ENCODE results near the gene NRG3. TPM values are rescaled to one million over a fixed set of nuclear protein-coding genes. Genes with fewer than 3 reads are reported as not detected.

The NRG3 gene
- total and polyA plus RNA-seq, 12 donors, result 0.03 to 0.73 (median 0.13) TPM; not detected in 5

- Histone ChIP-seq H3K27me3 (peaks cover 11 to 65% (median 55%) of the 10 kb centered on the region in 7 donors), H3K4me3 (no peak overlapping the region), H3K9me3 (no peaks in the 10 kb centered on the region), H3K4me1 (peaks cover 4 to 23% (median 11%) of the 10 kb centered on the region in 9 donors), H3K27ac (no peak overlapping the region), H3K36me3 (no peaks in the 10 kb centered on the region)
- ATAC-seq (no peak), DNase-seq (no peak)
- intact Hi-C loops (cut with DNase I), result no loop called here
- no peak for TF ChIP-seq CTCF (IDR thresholded peaks at IDR 0.05)
- WGBS, 2 donors, result 51 to 55% methylated on average over 2 of the region's 2 CpGs
These were observed 2.6 kb downstream of the NRG3 start for GRCh38 chr10:81877596-81877995.

DNA sequence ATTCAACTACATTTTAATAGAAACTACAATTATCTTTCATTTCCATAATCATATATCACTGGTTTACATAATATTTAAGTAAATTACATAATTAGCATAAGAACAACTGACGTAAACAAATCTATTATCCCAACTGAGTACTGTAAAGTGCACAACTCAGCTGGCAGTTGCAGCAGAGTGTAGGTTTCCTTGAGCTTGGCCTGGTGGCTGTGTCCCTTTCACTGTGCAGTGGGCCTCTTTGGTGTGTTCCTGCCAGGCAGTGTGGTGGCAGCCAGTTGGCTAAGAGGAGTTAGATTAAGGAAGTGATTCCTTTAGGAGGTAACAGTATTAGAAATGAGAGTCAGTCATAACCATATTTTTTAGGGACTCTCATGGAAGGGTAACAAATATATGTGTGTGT lies 7.0 kb downstream of the NRG3 start:
- H3K36me3 ChIP-seq, result no peaks in the 10 kb centered on the region
- no peak overlapping the region for H3K27ac ChIP-seq
- 89 to 95% methylated on average over 1 of the region's 1 CpG for WGBS, 2 donors
- TF ChIP-seq CTCF (IDR thresholded peaks at IDR 0.05), result no peak
- no peaks in the 10 kb centered on the region for H3K9me3 ChIP-seq
- no peaks in the 10 kb centered on the region for H3K4me1 ChIP-seq
- no peak overlapping the region for H3K4me3 ChIP-seq
- DNase-seq (no peak), ATAC-seq (no peak)
- peaks cover 0 to 24% (median 23%) of the 10 kb centered on the region in 7 donors for H3K27me3 ChIP-seq
- intact Hi-C loops (cut with DNase I), result no loop called here

GRCh38 chr10:81884856-81885255 lies 9.9 kb downstream of the NRG3 start:
- no peaks in the 10 kb centered on the region for H3K36me3 ChIP-seq
- H3K4me3 ChIP-seq, result no peak overlapping the region
- ATAC-seq, result no peak
- 91 to 95% methylated on average over 1 of the region's 1 CpG for WGBS, 2 donors
- intact Hi-C loops (cut with DNase I), result no loop called here
- no peak for TF ChIP-seq CTCF (IDR thresholded peaks at IDR 0.05)
- H3K27me3 ChIP-seq, result peaks cover 0 to 7% (median 0%) of the 10 kb centered on the region in 7 donors
- no peak for DNase-seq
- no peaks in the 10 kb centered on the region for H3K4me1 ChIP-seq
- H3K27ac ChIP-seq, result no peak overlapping the region
- H3K9me3 ChIP-seq, result no peaks in the 10 kb centered on the region

- intact Hi-C loops (cut with DNase I), result no loop called here
- DNase-seq (no peak), ATAC-seq (no peak)
- H3K27me3 ChIP-seq, result peaks cover 0 to 7% (median 0%) of the 10 kb centered on the region in 7 donors
- 84 to 93% methylated on average over 2 of the region's 2 CpGs for WGBS, 2 donors
- H3K4me3 ChIP-seq, result no peak overlapping the region
- no peaks in the 10 kb centered on the region for H3K36me3 ChIP-seq
- no peak overlapping the region for H3K27ac ChIP-seq
- H3K9me3 ChIP-seq, result no peaks in the 10 kb centered on the region
- no peaks in the 10 kb centered on the region for H3K4me1 ChIP-seq
- TF ChIP-seq CTCF (IDR thresholded peaks at IDR 0.05), result no peak
These were observed 10.5 kb downstream of the NRG3 start for GRCh38 chr10:81885491-81885890.

Data from heart right ventricle (tissue), 16 donors.